Dermis microvascular lymphatic vessel endothelial cell (primary cell): ENCODE data around the gene CBLB. TPM values are rescaled to one million over a fixed set of nuclear protein-coding genes. Genes with fewer than 3 reads are reported as not detected.

Experiments
- DNase-seq, 2 donors: peaks; one replicate each; pipeline versions ENCODE4 v3.0.0 to v3.0.0-alpha.2; 2010; ENCODE audit warnings: low read depth in 2 of 2
- total RNA-seq: library from RNA; depleted of rRNA; stranded (reverse); fragments of >200 nt; gene quantifications from 2 replicates; pipeline ENCODE4 v1.2.1, GENCODE V29; 2014

Gene CBLB
- total RNA-seq, 1 donor from 2014 or later: 10.5 TPM

- DNase-seq: no peak
These were observed 1.3 kb upstream of the CBLB start for GRCh38 chr3:105869861-105870755.

DNA sequence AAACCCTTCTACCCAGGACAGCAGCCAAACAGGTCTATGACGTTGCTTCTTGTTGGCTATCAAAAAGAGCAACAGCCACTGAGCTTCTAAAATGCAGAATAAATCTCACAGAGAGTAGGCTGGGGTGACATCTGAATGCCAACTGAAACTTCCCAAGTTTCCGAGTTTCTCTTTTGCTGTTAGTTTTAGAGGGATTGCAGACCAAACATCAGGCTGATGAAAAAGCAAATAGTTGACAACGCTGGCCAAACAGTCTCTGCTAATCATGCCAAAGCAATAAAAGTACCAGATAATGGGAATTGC lies 670 bp upstream of the CBLB start:
- DNase-seq: no peak

GRCh38 chr3:105868431-105868741 lies 426 bp downstream of the CBLB start:
- peak in 1 of 2 donors; percentile 61 for DNase-seq

- DNase-seq: peak in 1 of 2 donors; percentile 27
These were observed 941 bp downstream of the CBLB start for GRCh38 chr3:105867712-105868430.

DNA sequence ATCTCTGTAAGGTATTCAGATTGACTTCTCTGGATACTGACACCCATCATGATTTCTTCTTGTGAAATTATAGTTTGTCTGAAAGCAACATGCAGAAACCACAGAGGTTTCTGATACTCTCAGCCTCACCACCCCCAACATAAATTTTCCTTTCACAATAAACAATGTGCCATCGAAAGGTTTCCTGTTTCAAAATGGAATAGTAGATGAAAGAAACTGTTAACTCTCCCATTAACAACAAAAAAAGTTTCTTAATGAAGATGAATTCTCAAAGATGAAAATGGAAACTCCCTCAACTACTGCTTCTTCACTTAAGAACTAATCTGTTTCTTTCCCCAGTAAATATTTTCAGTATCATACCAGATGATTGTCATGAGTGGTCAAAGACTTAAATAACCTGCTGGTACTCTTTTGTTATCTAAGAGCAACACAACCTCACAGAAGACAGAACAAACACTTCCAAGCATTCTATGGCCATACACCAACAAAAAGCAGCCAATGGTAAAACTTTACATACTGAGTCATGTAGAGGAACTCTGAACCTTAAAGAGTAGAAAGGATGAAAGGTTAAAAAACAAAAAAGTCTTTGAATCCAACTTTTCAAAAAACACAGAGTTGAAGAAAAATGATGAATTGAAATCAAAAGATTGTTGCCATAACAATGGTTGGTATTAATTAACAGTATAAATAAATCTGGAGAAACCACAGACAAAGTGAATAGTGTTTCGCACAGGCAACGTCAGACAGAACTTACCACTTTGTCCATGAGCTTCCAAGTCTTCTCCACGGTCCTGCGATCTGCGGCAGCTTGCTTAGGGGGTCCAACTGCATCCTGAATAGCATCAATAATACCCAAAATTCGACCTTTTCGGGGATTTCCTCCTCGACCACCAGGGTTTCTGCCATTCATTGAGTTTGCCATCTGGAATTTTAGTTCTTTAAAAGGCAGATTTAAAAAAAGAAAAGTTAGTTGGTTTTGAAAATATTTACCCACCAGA lies 1.9 kb downstream of the CBLB start:
- DNase-seq: peak in 1 of 2 donors; percentile 77

GRCh38 chr3:105865867-105866350 lies 2.9 kb downstream of the CBLB start:
- DNase-seq: no peak

GRCh38 chr3:105865016-105865623 lies 3.7 kb downstream of the CBLB start:
- peak in 1 of 2 donors; percentile 49 for DNase-seq

GRCh38 chr3:105864212-105864611 lies 4.6 kb downstream of the CBLB start:
- DNase-seq: no peak

DNA sequence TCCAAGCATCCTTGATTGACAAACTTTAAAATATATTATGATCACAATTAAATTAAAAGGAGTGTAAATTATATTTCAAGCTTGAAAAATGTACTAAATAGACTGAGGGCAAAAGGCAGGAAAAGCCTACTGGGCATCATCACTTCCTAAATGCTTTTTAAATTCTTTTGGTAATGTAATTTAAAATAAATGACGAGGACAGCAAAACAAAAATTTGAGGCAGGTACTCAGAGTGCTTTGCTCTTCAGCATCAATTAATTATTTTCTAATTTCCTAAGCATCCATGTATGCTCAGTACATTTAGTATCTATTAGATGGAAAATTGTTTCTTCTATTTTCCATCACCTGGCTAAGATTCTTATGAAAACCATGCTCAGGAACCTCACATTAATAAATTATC lies 5.2 kb downstream of the CBLB start:
- no peak for DNase-seq

DNA sequence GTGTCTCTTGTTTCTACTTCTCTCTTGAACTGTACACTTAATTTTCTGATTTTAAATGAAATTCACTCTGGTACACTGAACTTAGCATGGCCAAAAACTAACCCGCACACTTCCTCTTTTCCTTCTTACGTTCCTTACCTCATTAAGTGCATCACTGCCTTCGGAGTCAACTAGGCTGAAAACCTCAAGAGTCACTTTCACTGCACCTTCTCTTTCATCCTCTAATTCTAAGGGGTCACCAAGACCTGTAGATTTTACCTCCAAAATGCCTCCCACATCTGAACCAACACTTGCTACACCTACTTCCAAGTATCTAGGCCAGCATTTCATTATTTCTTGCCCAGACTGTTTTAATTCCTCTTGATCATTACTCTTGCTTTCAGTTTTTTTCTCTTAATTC lies 6.6 kb downstream of the CBLB start:
- DNase-seq: no peak

DNA sequence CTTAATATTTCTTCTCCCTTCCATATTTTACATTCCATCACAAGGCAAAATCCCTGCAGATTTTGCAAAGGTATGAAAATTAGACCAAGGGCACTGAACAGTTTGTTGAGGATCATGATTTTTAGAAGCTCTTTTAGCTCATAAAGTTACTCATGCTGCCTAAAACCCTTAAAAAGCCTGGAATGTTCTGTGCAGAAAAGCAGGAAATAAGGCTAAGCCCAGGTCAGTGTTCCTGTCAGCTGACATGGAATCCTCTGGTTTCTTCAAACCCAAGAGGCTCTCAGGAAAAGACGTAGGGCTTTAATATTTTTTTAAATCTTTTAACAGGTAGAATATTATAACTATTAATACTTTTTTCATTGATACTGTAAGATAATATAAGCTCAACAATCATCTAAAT lies 8.2 kb downstream of the CBLB start:
- peak in 1 of 2 donors; percentile 27 for DNase-seq

DNA sequence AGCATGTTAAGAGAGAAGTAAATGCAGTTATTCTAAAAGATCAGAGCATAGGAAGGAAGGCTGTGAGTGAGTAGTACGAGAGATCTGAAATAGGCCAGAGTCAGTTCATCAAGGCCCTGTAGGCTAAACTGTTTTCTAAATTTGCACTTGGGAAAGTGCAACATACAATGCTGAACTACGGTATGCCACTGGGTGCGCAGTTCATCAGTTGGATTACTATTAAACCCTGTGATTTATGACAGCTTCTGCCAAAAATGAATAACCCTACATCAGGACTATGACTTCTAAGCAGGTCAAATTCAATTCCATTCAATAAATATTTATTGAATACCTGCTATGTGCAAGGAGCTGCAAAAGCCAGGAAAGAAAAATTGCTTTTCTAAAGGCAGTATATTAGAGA lies 10.8 kb downstream of the CBLB start:
- DNase-seq: no peak

- DNase-seq: no peak
These were observed 11.2 kb downstream of the CBLB start for GRCh38 chr3:105857601-105858000.

DNA sequence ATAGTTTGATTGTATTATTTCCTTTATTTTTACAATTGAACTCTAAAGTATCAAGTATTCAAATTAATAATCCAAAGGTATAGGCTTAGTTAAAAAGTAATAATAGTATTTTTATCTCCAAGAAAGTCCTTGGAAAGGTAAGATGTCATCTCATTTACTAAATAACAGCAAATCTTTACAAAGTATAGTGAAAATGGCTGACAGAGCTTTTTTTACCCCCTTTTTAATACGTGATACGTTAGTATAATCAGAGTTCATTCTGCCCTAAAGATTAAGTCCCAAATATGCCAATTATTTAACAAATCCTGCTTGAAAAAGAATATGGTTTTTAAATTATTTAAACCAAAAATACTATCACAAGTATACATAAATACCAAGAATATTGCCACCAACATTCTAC lies 12.2 kb downstream of the CBLB start:
- DNase-seq: no peak

GRCh38 chr3:105853801-105854432 lies 14.9 kb downstream of the CBLB start:
- DNase-seq: no peak

DNA sequence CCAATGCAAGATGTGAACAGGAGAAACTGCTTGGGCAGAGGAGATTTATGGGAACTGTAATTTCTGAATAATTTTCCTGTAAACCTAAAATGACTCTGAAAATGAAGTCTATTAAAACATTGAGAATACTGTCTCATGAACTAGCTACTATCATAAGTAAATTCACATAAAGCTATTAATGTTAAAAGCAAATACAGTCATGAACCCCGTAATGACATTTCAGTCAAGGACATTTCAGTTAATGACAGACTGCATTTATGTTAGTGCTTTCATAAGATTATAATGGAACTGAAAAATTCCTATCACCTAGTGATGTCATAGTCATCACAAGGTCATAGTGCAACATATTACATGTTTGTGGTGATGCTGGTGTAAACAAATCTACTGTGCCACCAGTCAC lies 17.2 kb downstream of the CBLB start:
- no peak for DNase-seq

- no peak for DNase-seq
These were observed 17.6 kb downstream of the CBLB start for GRCh38 chr3:105851176-105851575.

DNA sequence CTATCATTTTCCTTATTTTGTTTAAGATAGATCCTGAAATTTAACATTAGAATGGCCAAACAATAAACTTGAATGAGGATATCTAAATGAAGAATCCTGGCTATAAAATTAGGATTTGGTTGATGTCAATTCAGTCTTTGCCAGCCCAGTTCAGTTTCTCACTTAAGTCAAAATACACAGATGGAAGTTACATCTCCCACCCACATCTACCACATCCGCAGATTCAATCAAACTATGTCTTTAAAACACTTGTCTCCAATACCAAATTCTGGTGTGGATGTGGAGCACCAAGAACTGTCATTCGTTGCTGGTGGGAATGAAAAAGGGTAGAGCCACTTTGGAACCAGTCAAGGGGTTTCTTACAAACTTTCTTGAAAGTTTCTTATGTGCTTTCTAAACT lies 18.2 kb downstream of the CBLB start:
- DNase-seq: no peak

DNA sequence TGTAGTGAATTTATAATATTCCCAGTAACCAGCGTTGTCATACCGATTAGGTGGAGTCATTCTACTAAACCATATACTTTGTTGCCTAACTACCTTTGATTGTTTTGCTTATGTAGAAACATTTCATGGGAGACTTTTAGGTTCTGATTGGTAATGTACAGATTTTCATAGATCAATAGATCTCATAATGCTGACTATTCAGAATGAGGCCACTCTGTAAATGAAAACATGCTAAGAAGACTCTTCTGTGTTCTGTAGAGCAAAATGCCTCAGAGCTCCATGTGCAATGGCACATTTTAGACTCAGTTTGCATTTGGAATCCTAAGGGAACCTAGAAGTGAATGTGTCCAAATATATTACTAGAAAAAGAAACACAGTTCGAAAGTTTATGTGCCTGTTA lies 20.0 kb downstream of the CBLB start:
- DNase-seq: no peak

- no peak for DNase-seq
These were observed 20.9 kb downstream of the CBLB start for GRCh38 chr3:105847865-105848264.

GRCh38 chr3:105847452-105847851 lies 21.4 kb downstream of the CBLB start:
- no peak for DNase-seq
